ENCODE data around the gene SLC2A10.

The SLC2A10 gene

DNA sequence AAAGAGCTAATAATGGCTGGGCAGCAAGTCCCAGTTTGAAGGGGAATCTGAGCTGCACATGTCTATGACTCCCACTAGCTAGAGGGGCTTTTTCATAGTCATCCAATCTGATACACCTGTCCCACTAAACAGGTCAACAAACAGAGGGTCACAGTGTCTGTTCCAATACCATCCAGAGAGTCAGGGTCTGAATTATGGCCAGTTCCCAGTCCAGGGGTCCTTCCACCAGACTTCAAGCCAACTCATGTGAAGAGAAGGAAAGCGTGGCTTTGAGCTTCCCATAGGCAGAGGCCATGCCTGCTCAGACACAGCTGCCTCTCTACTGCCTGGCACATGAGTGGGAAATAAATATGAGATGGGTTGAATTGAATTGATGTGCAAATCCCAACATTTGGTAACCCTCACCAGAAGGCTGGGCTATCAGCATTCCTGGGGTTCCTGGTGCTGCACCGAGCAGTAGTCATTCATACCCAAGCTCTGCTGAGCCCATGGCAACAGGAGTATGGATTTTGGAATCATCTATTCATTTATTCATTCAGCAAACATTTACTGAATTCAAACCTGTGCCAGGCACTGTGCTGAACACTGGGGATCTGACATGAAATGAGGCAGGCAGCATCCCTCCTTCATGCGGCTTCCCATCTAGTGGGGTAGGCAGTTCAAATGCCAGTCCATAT lies 37.4 kb upstream of the SLC2A10 start:
- H3K9me3 ChIP-seq (ENCODE audit: insufficient read depth, low read depth, low read length): no peaks in the 10 kb centered on the region

DNA sequence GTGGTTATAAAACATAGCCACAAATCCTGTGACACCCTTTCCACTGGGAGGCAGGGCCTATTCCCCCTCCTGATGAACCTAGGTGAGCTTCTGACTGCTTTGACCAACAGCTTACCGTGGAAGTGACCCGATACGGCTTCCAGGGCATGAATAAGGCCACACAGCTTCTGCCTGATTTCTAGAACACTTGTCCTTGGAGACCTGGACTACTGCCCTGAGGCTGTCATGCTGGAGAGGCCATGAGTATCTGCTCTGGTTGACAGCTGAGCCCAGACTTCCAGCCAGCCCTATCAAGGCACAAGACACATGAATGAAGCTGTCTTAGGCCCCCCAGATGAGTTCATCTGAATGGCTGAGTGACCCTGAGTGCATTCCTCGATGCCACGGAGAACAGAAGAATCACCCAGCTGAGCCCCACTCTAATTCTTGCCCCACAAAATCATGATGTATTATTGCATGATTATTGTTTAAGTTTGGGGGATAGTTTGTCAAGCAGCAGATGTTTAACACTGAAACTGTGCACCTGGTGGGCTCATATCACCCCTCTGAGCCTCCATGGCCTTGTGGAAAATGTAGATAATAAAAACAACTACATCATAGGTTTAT lies 36.8 kb upstream of the SLC2A10 start:
- no peak for TF ChIP-seq EZH2phosphoT487 (IDR thresholded peaks at IDR 0.05; ENCODE audit: borderline replicate concordance)
- no peak for TF ChIP-seq CTCF (conservative IDR thresholded peaks at IDR 0.05; ENCODE audit: low read length)
- no peaks in the 10 kb centered on the region for H3K27me3 ChIP-seq (ENCODE audit: insufficient read depth, low read length, poor library complexity, severe bottlenecking)
- no peaks in the 10 kb centered on the region for H3K4me1 ChIP-seq (ENCODE audit: insufficient read depth, low read length, poor library complexity, severe bottlenecking)
- H3K36me3 ChIP-seq (ENCODE audit: insufficient read depth, low read length): no peaks in the 10 kb centered on the region
- no peaks in the 10 kb centered on the region for H3K9me2 ChIP-seq (replicated peaks; ENCODE audit: low read depth, low read length)
- H4K20me1 ChIP-seq (ENCODE audit: insufficient read depth, low read length, poor library complexity, severe bottlenecking): no peaks in the 10 kb centered on the region
- no peaks in the 10 kb centered on the region for H3F3A ChIP-seq (ENCODE audit: low read depth)
- H3K4me3 ChIP-seq (ENCODE audit: low read length, poor library complexity, severe bottlenecking): no peak overlapping the region
- no peak overlapping the region for H2AFZ ChIP-seq (ENCODE audit: low read length)
- no peaks in the 10 kb centered on the region for H3K9me3 ChIP-seq (ENCODE audit: insufficient read depth, low read depth, low read length)
- H3K9ac ChIP-seq (ENCODE audit: low read depth, low read length, poor library complexity, severe bottlenecking): no peak overlapping the region
- H3K79me2 ChIP-seq (ENCODE audit: insufficient read depth, low read length): no peaks in the 10 kb centered on the region
- H3K4me2 ChIP-seq (ENCODE audit: low read depth, low read length, poor library complexity, severe bottlenecking): no peak overlapping the region

More for the DNA sequence above, 37.4 kb upstream of the SLC2A10 start:
- no peak overlapping the region for H3K4me3 ChIP-seq (ENCODE audit: low read length, poor library complexity, severe bottlenecking)
- no peaks in the 10 kb centered on the region for H3K4me1 ChIP-seq (ENCODE audit: insufficient read depth, low read length, poor library complexity, severe bottlenecking)
- no peaks in the 10 kb centered on the region for H3K79me2 ChIP-seq (ENCODE audit: insufficient read depth, low read length)
- H2AFZ ChIP-seq (ENCODE audit: low read length): no peak overlapping the region
- no peaks in the 10 kb centered on the region for H4K20me1 ChIP-seq (ENCODE audit: insufficient read depth, low read length, poor library complexity, severe bottlenecking)
- H3K9ac ChIP-seq (ENCODE audit: low read depth, low read length, poor library complexity, severe bottlenecking): no peak overlapping the region
- no peaks in the 10 kb centered on the region for H3K9me2 ChIP-seq (replicated peaks; ENCODE audit: low read depth, low read length)
- no peaks in the 10 kb centered on the region for H3K36me3 ChIP-seq (ENCODE audit: insufficient read depth, low read length)
- no peak for TF ChIP-seq CTCF (conservative IDR thresholded peaks at IDR 0.05; ENCODE audit: low read length)
- TF ChIP-seq EZH2phosphoT487 (IDR thresholded peaks at IDR 0.05; ENCODE audit: borderline replicate concordance): no peak
- no peaks in the 10 kb centered on the region for H3K27me3 ChIP-seq (ENCODE audit: insufficient read depth, low read length, poor library complexity, severe bottlenecking)
- no peak overlapping the region for H3K4me2 ChIP-seq (ENCODE audit: low read depth, low read length, poor library complexity, severe bottlenecking)
- no peaks in the 10 kb centered on the region for H3F3A ChIP-seq (ENCODE audit: low read depth)

- H4K20me1 ChIP-seq (ENCODE audit: insufficient read depth, low read length, poor library complexity, severe bottlenecking): no peaks in the 10 kb centered on the region
- H3F3A ChIP-seq (ENCODE audit: low read depth): no peaks in the 10 kb centered on the region
- no peak overlapping the region for H3K4me2 ChIP-seq (ENCODE audit: low read depth, low read length, poor library complexity, severe bottlenecking)
- no peaks in the 10 kb centered on the region for H3K36me3 ChIP-seq (ENCODE audit: insufficient read depth, low read length)
- H3K9me3 ChIP-seq (ENCODE audit: insufficient read depth, low read depth, low read length): no peaks in the 10 kb centered on the region
- no peaks in the 10 kb centered on the region for H3K4me1 ChIP-seq (ENCODE audit: insufficient read depth, low read length, poor library complexity, severe bottlenecking)
- no peak overlapping the region for H3K9ac ChIP-seq (ENCODE audit: low read depth, low read length, poor library complexity, severe bottlenecking)
- no peaks in the 10 kb centered on the region for H3K79me2 ChIP-seq (ENCODE audit: insufficient read depth, low read length)
- no peak overlapping the region for H3K4me3 ChIP-seq (ENCODE audit: low read length, poor library complexity, severe bottlenecking)
- H3K27me3 ChIP-seq (ENCODE audit: insufficient read depth, low read length, poor library complexity, severe bottlenecking): no peaks in the 10 kb centered on the region
- no peak overlapping the region for H2AFZ ChIP-seq (ENCODE audit: low read length)
- TF ChIP-seq EZH2phosphoT487 (IDR thresholded peaks at IDR 0.05; ENCODE audit: borderline replicate concordance) (no peak), CTCF (conservative IDR thresholded peaks at IDR 0.05; ENCODE audit: low read length) (no peak)
- no peaks in the 10 kb centered on the region for H3K9me2 ChIP-seq (replicated peaks; ENCODE audit: low read depth, low read length)
Measured at GRCh38 chr20:46673394-46674252, 35.8 kb upstream of the SLC2A10 start.

Data from Loucy (cell line).